ENCODE data around the gene NCF4. TPM values are rescaled to one million over a fixed set of nuclear protein-coding genes. Genes with fewer than 3 reads are reported as not detected.

The NCF4 gene
- total RNA-seq, 1 donor from 2014 or later = not detected

GRCh38 chr22:36860017-36860416 lies 789 bp upstream of the NCF4 start:
- no peak for DNase-seq (ENCODE audit: low spot score)
- Mint-ChIP-seq H3K9me3 (ENCODE audit: unreplicated experiment) (no peaks in the 10 kb centered on the region), H3K27me3 (ENCODE audit: unreplicated experiment) (peaks cover 6% of the 10 kb centered on the region), H3K4me3 (ENCODE audit: unreplicated experiment) (no peak overlapping the region), H3K27ac (ENCODE audit: unreplicated experiment) (no peak overlapping the region), H3K4me1 (ENCODE audit: unreplicated experiment) (no peaks in the 10 kb centered on the region), H3K36me3 (ENCODE audit: low read depth, unreplicated experiment) (no peaks in the 10 kb centered on the region)
- TF ChIP-seq CTCF (IDR thresholded peaks at IDR 0.05; ENCODE audit: unreplicated experiment) = no peak

DNA sequence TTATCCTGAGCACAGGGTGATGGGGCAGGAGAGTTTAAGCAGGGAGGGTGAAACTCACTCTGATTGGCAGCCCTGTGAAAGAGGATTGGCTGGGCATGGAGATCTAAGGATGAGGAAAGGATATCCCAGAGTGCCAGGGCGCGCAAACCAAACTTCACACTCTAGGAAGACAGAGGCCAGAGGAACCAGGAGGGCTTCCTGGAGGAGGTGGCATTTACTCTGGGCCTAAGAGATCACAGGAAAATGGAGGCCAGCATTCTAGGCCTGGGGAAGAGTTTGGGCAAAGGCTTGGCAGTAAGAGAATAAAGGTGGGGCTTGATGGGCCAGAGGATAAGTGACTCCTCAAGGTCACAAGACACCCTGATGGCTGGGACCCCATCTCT lies 377 bp upstream of the NCF4 start:
- Mint-ChIP-seq H3K27ac (ENCODE audit: unreplicated experiment) (no peak overlapping the region), H3K4me1 (ENCODE audit: unreplicated experiment) (no peaks in the 10 kb centered on the region), H3K9me3 (ENCODE audit: unreplicated experiment) (no peaks in the 10 kb centered on the region), H3K4me3 (ENCODE audit: unreplicated experiment) (no peak overlapping the region), H3K27me3 (ENCODE audit: unreplicated experiment) (peaks cover 6% of the 10 kb centered on the region), H3K36me3 (ENCODE audit: low read depth, unreplicated experiment) (no peaks in the 10 kb centered on the region)
- TF ChIP-seq CTCF (IDR thresholded peaks at IDR 0.05; ENCODE audit: unreplicated experiment) = no peak
- no peak for DNase-seq (ENCODE audit: low spot score)

DNA sequence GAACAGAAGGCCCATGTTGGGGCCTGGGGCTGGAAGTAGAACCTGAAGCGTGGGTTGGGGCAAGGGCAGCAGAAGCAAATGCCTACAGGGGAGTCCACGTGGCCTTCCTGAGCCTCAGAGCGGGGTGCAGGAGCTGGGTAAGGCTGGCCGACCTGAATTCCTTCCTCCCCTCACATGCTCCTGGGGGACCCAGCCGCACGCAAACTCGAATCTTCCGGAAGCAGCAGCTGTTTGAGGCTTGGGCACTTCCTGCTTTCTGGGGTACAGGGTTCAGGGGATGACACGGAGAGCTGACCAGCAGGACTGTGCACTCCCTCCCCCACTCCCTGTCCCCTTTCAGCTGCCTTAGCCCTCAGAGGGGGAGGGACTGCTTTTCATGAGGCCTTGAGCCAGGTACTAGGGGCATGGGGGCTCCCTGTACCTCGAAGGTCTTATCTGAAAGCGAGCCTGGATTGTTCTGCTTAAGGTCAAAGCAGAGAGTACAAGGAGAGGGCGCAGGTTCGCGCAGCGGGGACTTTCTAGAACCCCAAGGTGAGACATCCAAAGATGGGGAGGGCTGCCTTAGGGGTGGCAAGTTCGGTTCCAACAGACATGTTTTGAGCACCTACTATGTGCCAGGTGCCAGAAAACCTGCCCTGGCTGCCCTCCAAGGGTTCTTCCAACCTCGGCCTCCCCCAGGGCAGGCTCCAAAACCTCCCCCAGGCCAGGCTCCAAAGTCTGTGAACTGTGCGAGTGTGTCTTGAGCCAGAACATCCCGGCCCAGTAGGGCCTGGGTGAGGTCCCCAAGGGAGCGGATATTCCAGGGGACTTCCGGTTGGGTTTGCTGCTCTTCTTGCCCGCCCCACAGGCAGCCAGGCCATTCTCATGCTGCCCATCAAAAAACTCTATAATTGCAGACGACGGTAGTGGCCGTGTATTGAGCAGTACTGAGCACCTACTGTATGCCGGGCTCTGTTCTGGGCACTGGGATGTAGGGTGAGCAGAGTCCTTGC lies 1.7 kb downstream of the NCF4 start:
- Mint-ChIP-seq H3K27ac (ENCODE audit: unreplicated experiment) (no peak overlapping the region), H3K4me3 (ENCODE audit: unreplicated experiment) (no peak overlapping the region), H3K4me1 (ENCODE audit: unreplicated experiment) (no peaks in the 10 kb centered on the region), H3K36me3 (ENCODE audit: low read depth, unreplicated experiment) (no peaks in the 10 kb centered on the region), H3K9me3 (ENCODE audit: unreplicated experiment) (no peaks in the 10 kb centered on the region), H3K27me3 (ENCODE audit: unreplicated experiment) (peaks cover 7% of the 10 kb centered on the region)
- no peak for DNase-seq (ENCODE audit: low spot score)
- TF ChIP-seq CTCF (IDR thresholded peaks at IDR 0.05; ENCODE audit: unreplicated experiment) = no peak

GRCh38 chr22:36863281-36863680 lies 2.5 kb downstream of the NCF4 start:
- TF ChIP-seq CTCF (IDR thresholded peaks at IDR 0.05; ENCODE audit: unreplicated experiment) = no peak
- Mint-ChIP-seq H3K4me3 (ENCODE audit: unreplicated experiment) (no peak overlapping the region), H3K9me3 (ENCODE audit: unreplicated experiment) (no peaks in the 10 kb centered on the region), H3K4me1 (ENCODE audit: unreplicated experiment) (no peaks in the 10 kb centered on the region), H3K36me3 (ENCODE audit: low read depth, unreplicated experiment) (no peaks in the 10 kb centered on the region), H3K27me3 (ENCODE audit: unreplicated experiment) (peaks cover 9% of the 10 kb centered on the region), H3K27ac (ENCODE audit: unreplicated experiment) (no peak overlapping the region)
- no peak for DNase-seq (ENCODE audit: low spot score)

DNA sequence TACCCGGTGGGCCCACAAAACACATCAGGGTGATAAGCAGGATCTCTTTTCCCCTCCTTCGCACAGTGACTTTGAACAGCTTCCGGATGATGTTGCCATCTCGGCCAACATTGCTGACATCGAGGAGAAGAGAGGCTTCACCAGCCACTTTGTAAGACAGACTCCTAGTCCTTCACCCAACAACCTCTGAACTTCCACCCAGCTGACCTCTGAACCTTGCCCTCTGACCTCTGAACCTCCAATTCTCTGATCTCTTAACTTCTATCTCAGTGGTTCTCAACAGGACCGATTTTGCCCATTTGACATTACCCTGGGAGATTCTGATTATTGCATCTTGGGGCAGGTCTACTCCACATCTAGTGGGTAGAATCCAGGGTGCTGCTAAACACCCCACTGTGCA lies 3.2 kb downstream of the NCF4 start:
- H3K4me1 Mint-ChIP-seq (ENCODE audit: unreplicated experiment) = no peaks in the 10 kb centered on the region
- no peaks in the 10 kb centered on the region for H3K36me3 Mint-ChIP-seq (ENCODE audit: low read depth, unreplicated experiment)
- no peak for TF ChIP-seq CTCF (IDR thresholded peaks at IDR 0.05; ENCODE audit: unreplicated experiment)
- H3K4me3 Mint-ChIP-seq (ENCODE audit: unreplicated experiment) = no peak overlapping the region
- H3K9me3 Mint-ChIP-seq (ENCODE audit: unreplicated experiment) = no peaks in the 10 kb centered on the region
- H3K27me3 Mint-ChIP-seq (ENCODE audit: unreplicated experiment) = peaks cover 9% of the 10 kb centered on the region
- no peak overlapping the region for H3K27ac Mint-ChIP-seq (ENCODE audit: unreplicated experiment)
- DNase-seq (ENCODE audit: low spot score) = no peak
